ENCODE measurements around the gene DIMT1. TPM values are rescaled to one million over a fixed set of nuclear protein-coding genes. Genes with fewer than 3 reads are reported as not detected.

DIMT1 gene
- total and polyA plus RNA-seq, 12 donors: 10.4 to 29.1 (median 22.4) TPM

DNA sequence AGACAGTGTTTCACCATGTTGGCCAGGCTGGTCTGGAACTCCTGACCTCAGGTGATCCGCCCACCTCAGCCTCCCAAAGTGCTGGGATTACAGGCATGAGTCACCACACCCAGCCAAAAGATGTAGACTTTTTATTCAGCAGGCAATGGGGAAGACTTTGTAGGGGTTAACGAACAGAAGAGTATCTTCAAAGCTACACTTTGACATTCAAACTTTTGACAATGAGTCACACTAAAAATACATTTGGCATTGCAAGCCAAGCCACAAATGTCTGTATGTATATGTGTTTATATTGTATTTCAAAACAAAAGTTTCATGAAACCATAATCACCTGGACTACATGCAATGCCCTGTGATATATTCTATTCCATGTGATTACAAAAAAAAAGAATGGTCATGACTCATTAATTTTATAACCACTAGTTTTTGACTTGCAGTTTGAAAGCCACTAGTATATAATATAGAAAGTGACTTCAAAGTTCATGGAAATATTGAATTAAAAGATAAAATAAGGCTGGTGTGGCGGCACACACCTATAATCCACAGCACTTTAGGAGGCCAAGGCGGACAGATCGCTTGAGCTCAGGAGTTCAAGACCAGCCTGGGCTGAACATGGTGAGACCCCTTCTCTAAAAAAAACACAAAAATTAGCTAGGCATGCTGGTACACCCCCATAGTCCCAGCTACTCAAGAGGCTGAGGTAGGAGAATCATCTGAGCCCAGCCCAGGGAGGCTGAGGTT is 8.3 kb downstream of the DIMT1 start:
- WGBS, 4 donors: 87 to 94% (median 90%) methylated on average over 5 of the region's 5 CpGs
- no peaks in the 10 kb centered on the region for H3K9me3 ChIP-seq (replicated peaks in 1 of 3)
- no peak overlapping the region for H3K4me3 ChIP-seq
- peaks cover 0 to 54% of the 10 kb centered on the region in 2 donors for H3K36me3 ChIP-seq (replicated peaks in 1 of 2)
- no peak overlapping the region for H3K27ac ChIP-seq
- intact Hi-C loops (cut with DNase I): no loop called here
- H3K27me3 ChIP-seq: no peaks in the 10 kb centered on the region
- TF ChIP-seq, protein P1, sequence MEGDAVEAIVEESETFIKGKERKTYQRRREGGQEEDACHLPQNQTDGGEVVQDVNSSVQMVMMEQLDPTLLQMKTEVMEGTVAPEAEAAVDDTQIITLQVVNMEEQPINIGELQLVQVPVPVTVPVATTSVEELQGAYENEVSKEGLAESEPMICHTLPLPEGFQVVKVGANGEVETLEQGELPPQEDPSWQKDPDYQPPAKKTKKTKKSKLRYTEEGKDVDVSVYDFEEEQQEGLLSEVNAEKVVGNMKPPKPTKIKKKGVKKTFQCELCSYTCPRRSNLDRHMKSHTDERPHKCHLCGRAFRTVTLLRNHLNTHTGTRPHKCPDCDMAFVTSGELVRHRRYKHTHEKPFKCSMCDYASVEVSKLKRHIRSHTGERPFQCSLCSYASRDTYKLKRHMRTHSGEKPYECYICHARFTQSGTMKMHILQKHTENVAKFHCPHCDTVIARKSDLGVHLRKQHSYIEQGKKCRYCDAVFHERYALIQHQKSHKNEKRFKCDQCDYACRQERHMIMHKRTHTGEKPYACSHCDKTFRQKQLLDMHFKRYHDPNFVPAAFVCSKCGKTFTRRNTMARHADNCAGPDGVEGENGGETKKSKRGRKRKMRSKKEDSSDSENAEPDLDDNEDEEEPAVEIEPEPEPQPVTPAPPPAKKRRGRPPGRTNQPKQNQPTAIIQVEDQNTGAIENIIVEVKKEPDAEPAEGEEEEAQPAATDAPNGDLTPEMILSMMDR (IDR thresholded peaks at IDR 0.05): no peak
- TF ChIP-seq POLR2A (IDR thresholded peaks at IDR 0.05): no peak
- DNase-seq: no peak
- no peaks in the 10 kb centered on the region for H3K4me1 ChIP-seq (replicated peaks in 1 of 2)

DNA sequence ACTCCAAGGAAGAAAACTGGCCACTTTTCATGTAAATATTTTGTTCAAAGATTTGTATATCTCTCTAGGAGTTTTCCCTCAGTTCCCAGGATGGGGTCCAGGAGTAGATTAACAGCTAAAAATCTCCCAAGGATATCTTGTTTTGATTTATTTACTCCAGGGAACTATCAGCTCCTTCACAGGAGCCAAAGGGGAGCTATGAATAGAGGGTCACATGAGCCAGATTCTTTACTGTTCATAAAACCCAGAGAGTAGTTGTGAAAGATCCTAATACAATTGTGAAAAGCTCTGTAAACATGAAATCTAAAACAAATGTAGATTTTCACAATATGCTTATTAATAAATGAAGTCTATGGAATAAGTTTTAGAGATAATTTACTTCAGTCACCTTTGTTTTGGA is 16.9 kb downstream of the DIMT1 start:
- Histone ChIP-seq H3K27me3 (no peaks in the 10 kb centered on the region), H3K9me3 (replicated peaks in 1 of 3) (no peaks in the 10 kb centered on the region), H3K36me3 (replicated peaks in 1 of 2) (peaks cover 0 to 57% of the 10 kb centered on the region in 2 donors), H3K4me1 (replicated peaks in 1 of 2) (no peaks in the 10 kb centered on the region), H3K27ac (no peak overlapping the region), H3K4me3 (no peak overlapping the region)
- TF ChIP-seq, protein P1 (IDR thresholded peaks at IDR 0.05): no peak
- TF ChIP-seq POLR2A (IDR thresholded peaks at IDR 0.05): no peak
- intact Hi-C loops (cut with DNase I): no loop called here
- DNase-seq: no peak

DNA sequence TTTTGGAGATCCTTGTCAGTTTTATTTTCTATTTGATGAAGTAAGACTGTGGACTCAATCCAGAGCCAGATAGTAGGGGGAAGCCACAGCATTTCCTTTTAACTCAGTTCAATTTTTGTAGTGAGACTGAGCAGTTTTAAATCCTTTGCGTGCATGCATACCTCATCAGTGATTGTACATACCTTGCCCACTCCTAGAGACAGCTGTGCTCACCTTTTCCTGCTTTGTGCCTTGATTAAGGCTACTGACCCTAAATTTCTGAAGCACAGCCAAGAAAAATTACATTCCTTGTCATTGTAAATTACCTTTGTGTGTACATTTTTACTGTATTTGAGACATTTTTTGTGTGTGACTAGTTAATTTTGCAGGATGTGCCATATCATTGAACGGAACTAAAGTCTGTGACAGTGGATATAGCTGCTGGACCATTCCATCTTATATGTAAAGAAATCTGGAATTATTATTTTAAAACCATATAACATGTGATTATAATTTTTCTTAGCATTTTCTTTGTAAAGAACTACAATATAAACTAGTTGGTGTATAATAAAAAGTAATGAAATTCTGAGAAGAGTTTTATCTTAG is 17.8 kb downstream of the DIMT1 start:
- Histone ChIP-seq H3K27ac (no peak overlapping the region), H3K36me3 (replicated peaks in 1 of 2) (peaks cover 0 to 62% of the 10 kb centered on the region in 2 donors), H3K9me3 (replicated peaks in 1 of 3) (no peaks in the 10 kb centered on the region), H3K27me3 (no peaks in the 10 kb centered on the region), H3K4me1 (replicated peaks in 1 of 2) (no peaks in the 10 kb centered on the region), H3K4me3 (no peak overlapping the region)
- no peak for DNase-seq
- intact Hi-C loops (cut with DNase I): no loop called here
- 93 to 100% (median 98%) methylated on average over 2 of the region's 2 CpGs for WGBS, 4 donors
- no peak for TF ChIP-seq POLR2A (IDR thresholded peaks at IDR 0.05)
- TF ChIP-seq, protein P1 (IDR thresholded peaks at IDR 0.05): no peak

DNA sequence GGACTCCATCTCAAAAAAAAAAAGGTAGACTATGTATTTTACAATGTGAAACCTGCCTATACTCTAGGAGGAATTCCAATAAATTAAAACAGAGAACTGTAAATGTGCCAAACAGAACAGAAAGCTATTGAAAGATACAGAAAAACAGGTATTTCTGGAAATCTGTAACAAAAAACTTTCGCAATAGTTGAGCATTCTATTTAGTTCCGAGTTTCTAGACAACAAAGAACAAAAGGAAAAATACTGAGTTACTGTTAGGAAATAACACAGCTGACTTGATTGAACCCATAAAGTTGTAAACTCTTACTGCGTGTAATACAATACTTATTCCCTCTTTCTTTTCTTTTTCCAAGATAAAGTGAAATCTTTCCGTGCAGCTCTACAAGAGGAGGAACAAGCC is 18.6 kb downstream of the DIMT1 start:
- DNase-seq: no peak
- TF ChIP-seq, protein P1 (IDR thresholded peaks at IDR 0.05): no peak
- no peak for TF ChIP-seq POLR2A (IDR thresholded peaks at IDR 0.05)
- Histone ChIP-seq H3K9me3 (replicated peaks in 1 of 3) (no peaks in the 10 kb centered on the region), H3K4me3 (no peak overlapping the region), H3K4me1 (replicated peaks in 1 of 2) (no peaks in the 10 kb centered on the region), H3K27me3 (no peaks in the 10 kb centered on the region), H3K27ac (no peak overlapping the region), H3K36me3 (replicated peaks in 1 of 2) (peaks cover 0 to 59% of the 10 kb centered on the region in 2 donors)
- 89 to 95% (median 90%) methylated on average over 4 of the region's 4 CpGs for WGBS, 4 donors
- intact Hi-C loops (cut with DNase I): no loop called here

Data from adrenal gland (tissue), 12 donors.